HepG2 (cell line): Measurements from ENCODE around the gene MUC13. TPM values are rescaled to one million over a fixed set of nuclear protein-coding genes. Genes with fewer than 3 reads are reported as not detected.

ENCODE experiments used
- ATAC-seq: fragments of 200-7000 bp; cut with Tn5 transposase; 3 replicates; pipeline ENCODE4 v1.9.1; 2020; ENCODE audit warnings: mild to moderate bottlenecking, moderate library complexity
- BruUV-seq: library from RNA; stranded (reverse); fragments of 400-500 nt; replicated peaks from 2 replicates; lab custom pipeline; 2021; lab: Mats Ljungman, UMichigan
- CTCF ChIA-PET: fragments of 300-600 bp; formaldehyde crosslinking; extraction: SDS; loops from one replicate; lab custom pipeline; 2021; ENCODE audit warnings: low total read pairs, inconsistent platforms, low intra/inter-chr PET ratio; lab: Yijun Ruan, JAX
- POLR2A ChIA-PET: fragments of 350-600 bp; sonication (Branson Sonifier 250); formaldehyde crosslinking; loops from one replicate; lab custom pipeline; 2020; ENCODE audit warnings: antibody characterized with exemption, inconsistent platforms; lab: Yijun Ruan, JAX
- DNase-seq: peaks from one replicate; pipeline ENCODE4 v3.0.0-alpha.2; 2015; ENCODE audit warnings: low spot score
- FAIRE-seq: peaks from 3 replicates; lab custom pipeline; 2011; peaks lifted over from hg19 to GRCh38; lab: Jason Lieb, UNC
- H2AFZ ChIP-seq: one replicate; pipeline ENCODE4 v1.6.1; 2011; ENCODE audit warnings: low read length, inconsistent platforms
- H3K27ac ChIP-seq: fragments of 300-600 bp; 3 replicates; pipeline ENCODE4 v1.8.0; 2011; ENCODE audit warnings: mixed run types, mild to moderate bottlenecking, mixed read lengths, low read length, inconsistent platforms; ENCODE audit not compliant: insufficient read depth; ENCODE audit errors: extremely low read length
- H3K27me3 ChIP-seq, 2 experiments: fragments of 200-600 bp in 1 of 2; 2 replicates in 1 of 2; 3 replicates in 1 of 2; pipeline versions ENCODE4 v1.6.0 to v1.8.0; 2011; ENCODE audit warnings: low read length in 2 of 2, mild to moderate bottlenecking in 2 of 2, moderate library complexity in 2 of 2, inconsistent platforms in 1 of 2; ENCODE audit not compliant: insufficient read depth in 2 of 2, control insufficient read depth in 1 of 2
- H3K36me3 ChIP-seq, 2 experiments: fragments of 200-600 bp in 1 of 2; replicated peaks in 1 of 2; 2 replicates in 1 of 2; 3 replicates in 1 of 2; pipeline versions ENCODE4 v1.5.1 to v1.8.0; 2011; ENCODE audit warnings: low read length in 2 of 2, inconsistent platforms in 1 of 2; ENCODE audit not compliant: insufficient read depth in 2 of 2, control insufficient read depth in 1 of 2
- H3K4me1 ChIP-seq: 2 replicates; pipeline ENCODE4 v1.5.1; 2012; ENCODE audit warnings: low read length, inconsistent platforms; ENCODE audit not compliant: insufficient read depth
- H3K4me2 ChIP-seq: 2 replicates; pipeline ENCODE4 v1.6.0; 2011; ENCODE audit warnings: low read depth, low read length, inconsistent platforms
- H3K4me3 ChIP-seq, 3 experiments: fragments of 200-600 bp in 1 of 3; sonication (generic), shearing (Covaris generic) in 1 of 3; replicated peaks in 1 of 3; 2 replicates each; pipeline ENCODE4 v1.5.1; 2011 to 2016; ENCODE audit warnings: low read length in 3 of 3, inconsistent platforms in 2 of 3, low read depth in 2 of 3, mild to moderate bottlenecking in 2 of 3, control low read depth in 1 of 3, mixed read lengths in 1 of 3; ENCODE audit not compliant: insufficient read depth in 1 of 3
- H3K79me2 ChIP-seq: one replicate; pipeline ENCODE4 v1.6.1; 2011; ENCODE audit warnings: low read length, inconsistent platforms; ENCODE audit not compliant: insufficient read depth
- H3K9ac ChIP-seq: 2 replicates; pipeline ENCODE4 v1.6.0; 2011; ENCODE audit warnings: mild to moderate bottlenecking, low read depth, low read length, inconsistent platforms; ENCODE audit not compliant: insufficient read depth
- H3K9me3 ChIP-seq: 2 replicates; pipeline ENCODE4 v1.5.1; 2012; ENCODE audit warnings: mild to moderate bottlenecking, low read length
- H4K20me1 ChIP-seq: 2 replicates; pipeline ENCODE4 v1.6.0; 2011; ENCODE audit warnings: inconsistent platforms, mild to moderate bottlenecking, low read length, moderate library complexity; ENCODE audit not compliant: insufficient read depth
- ATF7 ChIP-seq, 2 experiments: fragments of 450-650 bp in 1 of 2; sonication (generic) in 1 of 2; formaldehyde crosslinking in 1 of 2; IDR thresholded peaks; 2 replicates each; pipeline versions ENCODE4 v1.4.0 to v1.6.1; 2016 to 2020; ENCODE audit warnings: antibody characterized with exemption in 1 of 2, mild to moderate bottlenecking in 1 of 2, missing genetic modification reagents in 1 of 2
- ISX ChIP-seq: sonication (generic); formaldehyde crosslinking; conservative IDR thresholded peaks from 2 replicates; pipeline ENCODE4 v1.5.0; 2020; ENCODE audit warnings: missing genetic modification reagents
- PHB2 ChIP-seq: fragments of 450-650 bp; IDR thresholded peaks from 2 replicates; pipeline ENCODE4 v1.6.1; 2018; ENCODE audit not compliant: partially characterized antibody
- RFX5 ChIP-seq: IDR thresholded peaks from 2 replicates; pipeline ENCODE4 v1.6.1; 2011; ENCODE audit warnings: low read depth, low read length, improper control_type of control experiment
- ZBTB39 ChIP-seq: sonication (generic); formaldehyde crosslinking; IDR thresholded peaks from 2 replicates; pipeline ENCODE4 v1.5.0; 2020; ENCODE audit warnings: missing genetic modification reagents
- ZNF570 ChIP-seq: sonication (generic); formaldehyde crosslinking; IDR thresholded peaks from 2 replicates; pipeline ENCODE4 v1.4.0; 2020; ENCODE audit warnings: mild to moderate bottlenecking, missing genetic modification reagents, borderline replicate concordance
- ZNF589 ChIP-seq: sonication (generic); formaldehyde crosslinking; conservative IDR thresholded peaks from 2 replicates; pipeline ENCODE4 v1.8.0; 2022; ENCODE audit warnings: mild to moderate bottlenecking, moderate library complexity, missing genetic modification reagents
- ZNF788 ChIP-seq: sonication (generic); formaldehyde crosslinking; IDR thresholded peaks from 2 replicates; pipeline ENCODE4 v1.5.0; 2020; ENCODE audit warnings: mild to moderate bottlenecking, missing genetic modification reagents, borderline replicate concordance
- WGBS: methylation state at CpG from one replicate; pipeline ENCODE4 v1.1.6; 2017; ENCODE audit warnings: low lambda C conversion rate; 5-methylcytosine and 5-hydroxymethylcytosine counted together
- in situ Hi-C: cut with HindIII; loops from 2 replicates; pipeline ENCODE4 v1.10.0; 2017; ENCODE audit warnings: low pct_unique_long_range_greater_than_20kb; ENCODE audit not compliant: extremely low pct_ligation_motif_present
- intact Hi-C: fragments of 100-400 bp; cut with micrococcal nuclease; formaldehyde crosslinking; loops from one replicate; pipeline ENCODE4 v1.10.0; 2022; ENCODE audit not compliant: unreplicated experiment
- polyA plus RNA-seq, 8 experiments: library from polyadenylated mRNA; depleted of rRNA in 3 of 8; stranded (reverse) in 7 of 8; unstranded in 1 of 8; fragments of >200 nt; fragmentation: Illumina TruSeq in 4 of 8; extraction: Trizol in 4 of 8; gene quantifications; 2 replicates each; pipeline versions ENCODE4 v1.2.1 to v1.2.3, GENCODE V29; 2011 to 2016; ENCODE audit warnings: low read depth in 4 of 8, missing spikeins in 1 of 8, mixed read lengths in 1 of 8; ENCODE audit not compliant: insufficient read depth in 1 of 8
- total RNA-seq, 5 experiments: library from RNA; depleted of rRNA; stranded (reverse); fragments of >200 nt; fragmentation: Illumina TruSeq; extraction: Trizol; gene quantifications; 2 replicates each; pipeline ENCODE4 v1.2.3, GENCODE V29; 2016; ENCODE audit warnings: low read depth in 1 of 5
- TF ChIP-seq, protein P1 (sequence below), 2 experiments: sonication (generic) in 1 of 2; formaldehyde crosslinking in 1 of 2; IDR thresholded peaks; 2 replicates each; pipeline versions ENCODE4 v1.5.1 to v1.6.1; 2011 to 2020; ENCODE audit warnings: borderline replicate concordance in 1 of 2, low read depth in 1 of 2, low read length in 1 of 2, mild to moderate bottlenecking in 1 of 2, missing genetic modification reagents in 1 of 2, moderate library complexity in 1 of 2

The MUC13 gene
- total and polyA plus RNA-seq, 2 of the 13 experiments (the other 11 are each of a cell fraction or from before 2014, with no cell fraction given): 0.04 to 1.2 TPM

DNA sequence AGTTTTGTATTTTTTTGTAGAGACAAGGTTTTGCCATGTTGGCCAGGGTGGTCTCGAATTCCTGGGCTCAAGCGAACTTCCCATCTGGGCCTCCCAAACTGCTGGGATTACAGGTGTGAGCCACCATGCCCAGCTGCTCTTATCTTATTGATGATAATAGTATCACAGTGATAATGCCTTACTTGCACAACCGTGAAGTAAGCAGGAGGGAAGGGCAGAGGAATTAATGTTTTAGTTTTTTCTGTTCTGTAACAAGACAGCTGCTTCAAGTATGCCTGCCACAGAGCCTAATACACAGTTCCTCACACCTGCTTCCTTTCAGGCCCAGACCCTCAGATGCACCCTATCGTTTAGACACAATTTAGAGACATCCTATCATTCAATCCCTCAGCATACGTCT, 26.1 kb upstream of the MUC13 start:
- no peaks in the 10 kb centered on the region for H4K20me1 ChIP-seq
- TF ChIP-seq, protein P1, sequence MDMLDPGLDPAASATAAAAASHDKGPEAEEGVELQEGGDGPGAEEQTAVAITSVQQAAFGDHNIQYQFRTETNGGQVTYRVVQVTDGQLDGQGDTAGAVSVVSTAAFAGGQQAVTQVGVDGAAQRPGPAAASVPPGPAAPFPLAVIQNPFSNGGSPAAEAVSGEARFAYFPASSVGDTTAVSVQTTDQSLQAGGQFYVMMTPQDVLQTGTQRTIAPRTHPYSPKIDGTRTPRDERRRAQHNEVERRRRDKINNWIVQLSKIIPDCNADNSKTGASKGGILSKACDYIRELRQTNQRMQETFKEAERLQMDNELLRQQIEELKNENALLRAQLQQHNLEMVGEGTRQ (IDR thresholded peaks at IDR 0.05; ENCODE audit: low read depth, low read length): no peak
- TF ChIP-seq, protein P1 (CRISPR knock-in tag; IDR thresholded peaks at IDR 0.05; ENCODE audit: borderline replicate concordance): no peak
- TF ChIP-seq ZNF570 (CRISPR knock-in tag): no peak
- ATAC-seq: no peak
- ChIA-PET POLR2A (no interaction called here), CTCF (no interaction called here)
- intact Hi-C loops: no loop called here
- H3K27ac ChIP-seq: no peak overlapping the region
- no peak for FAIRE-seq
- no peak for DNase-seq
- H3K9me3 ChIP-seq: no peaks in the 10 kb centered on the region
- no peak overlapping the region for H3K4me3 ChIP-seq
- WGBS: 45% methylated on average over 5 of the region's 5 CpGs
- H3K27me3 ChIP-seq: no peaks in the 10 kb centered on the region
- H3K79me2 ChIP-seq: no peaks in the 10 kb centered on the region
- H3K4me2 ChIP-seq: no peak overlapping the region
- no peak overlapping the region for H2AFZ ChIP-seq
- no TSS peak for BruUV-seq
- H3K36me3 ChIP-seq: no peaks in the 10 kb centered on the region
- in situ Hi-C loops: no loop called here
- H3K4me1 ChIP-seq: peaks cover 29% of the 10 kb centered on the region
- H3K9ac ChIP-seq: no peak overlapping the region

GRCh38 chr3:124960105-124960504, 25.6 kb upstream of the MUC13 start:
- Histone ChIP-seq H3K36me3 (no peaks in the 10 kb centered on the region), H3K4me3 (no peak overlapping the region), H3K27ac (no peak overlapping the region), H3K4me1 (peaks cover 23% of the 10 kb centered on the region), H3K9me3 (no peaks in the 10 kb centered on the region), H3K79me2 (no peaks in the 10 kb centered on the region), H2AFZ (no peak overlapping the region), H3K4me2 (no peak overlapping the region), H4K20me1 (no peaks in the 10 kb centered on the region), H3K27me3 (no peaks in the 10 kb centered on the region), H3K9ac (no peak overlapping the region)
- no TSS peak for BruUV-seq
- in situ Hi-C loops (no loop called here), intact Hi-C loops (no loop called here)
- FAIRE-seq (no peak), ATAC-seq (no peak), DNase-seq (no peak)
- CTCF ChIA-PET: no interaction called here
- POLR2A ChIA-PET: no interaction called here
- WGBS: 70% methylated on average over 3 of the region's 3 CpGs
- no peak for TF ChIP-seq ZBTB39 (CRISPR knock-in tag)
- no peak for TF ChIP-seq RFX5
- no peak for TF ChIP-seq ZNF589
- TF ChIP-seq ATF7 (IDR thresholded peaks at IDR 0.05): no peak
- no peak for TF ChIP-seq ATF7 (CRISPR knock-in tag; IDR thresholded peaks at IDR 0.05)
- TF ChIP-seq PHB2: no peak
- no peak for TF ChIP-seq ISX (CRISPR knock-in tag)
- TF ChIP-seq ZNF788 (CRISPR knock-in tag): no peak
